Pancreas (tissue), 10 donors: ENCODE data around the gene DNASE1L3. TPM values are rescaled to one million over a fixed set of nuclear protein-coding genes. Genes with fewer than 3 reads are reported as not detected.

Source experiments
- ATAC-seq, 4 donors: fragments of 200-7000 bp; cut with Tn5 transposase; one replicate each; pipeline versions ENCODE4 v1.8.0 to v1.9.1; 2020; ENCODE audit warnings: mild to moderate bottlenecking in 4 of 4, moderate library complexity in 4 of 4
- DNase-seq, 6 donors: peaks; one replicate each; pipeline ENCODE4 v3.0.0-alpha.2; 2020
- FAIRE-seq: peaks from 2 replicates; lab custom pipeline; 2012; peaks lifted over from hg19 to GRCh38; lab: Jason Lieb, UNC
- H3K27ac ChIP-seq, 4 donors: fragments of 200-600 bp; sonication (generic); 1 replicate in 3 of 4; 2 replicates in 1 of 4; pipeline versions ENCODE4 v1.5.0 to v1.8.0; 2020
- H3K27me3 ChIP-seq, 4 donors: fragments of 200-600 bp; one replicate each; pipeline ENCODE4 v1.8.0; 2021
- H3K36me3 ChIP-seq, 3 donors: fragments of 200-600 bp; sonication (generic) in 1 of 3; one replicate each; pipeline versions ENCODE4 v1.5.0 to v1.8.0; 2020 to 2021
- H3K4me1 ChIP-seq, 3 donors: fragments of 200-600 bp; one replicate each; pipeline ENCODE4 v1.8.0; 2021
- H3K4me3 ChIP-seq, 4 donors: fragments of 200-600 bp; sonication (generic) in 2 of 4; one replicate each; pipeline versions ENCODE4 v1.5.0 to v1.8.0; 2020 to 2021
- H3K9me3 ChIP-seq, 4 donors: fragments of 200-600 bp; one replicate each; pipeline ENCODE4 v1.8.0; 2021
- CTCF ChIP-seq, 4 donors: fragments of 200-600 bp; sonication (generic) in 3 of 4; IDR thresholded peaks; one replicate each; pipeline versions ENCODE4 v1.5.0 to v1.8.0; 2021; ENCODE audit warnings: antibody characterized with exemption in 4 of 4
- WGBS, 2 donors: extraction: QIAGEN DNeasy Blood & Tissue Kit; methylation state at CpG; one replicate each; pipeline ENCODE4 v1.1.7; 2013; 5-methylcytosine and 5-hydroxymethylcytosine counted together
- intact Hi-C, 3 donors: fragments of 100-400 bp; cut with DNase I; formaldehyde crosslinking; loops; one replicate each; pipeline versions ENCODE4 v1.11.1 to v1.14.2; 2022
- polyA plus RNA-seq, 2 donors: library from polyadenylated mRNA; stranded (reverse); fragments of 200-250 nt; gene quantifications; one replicate each; pipeline ENCODE4 v1.2.3, GENCODE V29; 2013
- total RNA-seq, 6 donors: library from RNA; stranded (reverse); fragmentation: NEBNext Ultra II Directional in 4 of 6; extraction: Animal tissue kit (Norgen Biotek cat#: 25700) in 4 of 6; gene quantifications; one replicate each; pipeline versions ENCODE4 v1.2.1 to v1.2.4, GENCODE V29; 2021 to 2023
- donor health status: healthy with polysubstance abuse.
- donor health status: DM: no; HTN: no; CAD: no; lungs with moderate emphysema.
- donor health status: DM: no; HTN: no; CAD: no.
- donor health status: control.
- donor health status: control.
- donor health status: Bipolar disorder and iron deficiency.
- donor health status: DM: yes; HTN: yes; CAD: no.
- donor health status: DM: no; HTN: no; CAD: no.
- donor health status: DM: no; HTN: no; CAD: no.
- donor health status: DM: yes; HTN: yes; CAD: no.

Gene DNASE1L3
- total and polyA plus RNA-seq, 8 donors, result 0.20 to 0.49 (median 0.36) TPM; not detected in 2

DNA sequence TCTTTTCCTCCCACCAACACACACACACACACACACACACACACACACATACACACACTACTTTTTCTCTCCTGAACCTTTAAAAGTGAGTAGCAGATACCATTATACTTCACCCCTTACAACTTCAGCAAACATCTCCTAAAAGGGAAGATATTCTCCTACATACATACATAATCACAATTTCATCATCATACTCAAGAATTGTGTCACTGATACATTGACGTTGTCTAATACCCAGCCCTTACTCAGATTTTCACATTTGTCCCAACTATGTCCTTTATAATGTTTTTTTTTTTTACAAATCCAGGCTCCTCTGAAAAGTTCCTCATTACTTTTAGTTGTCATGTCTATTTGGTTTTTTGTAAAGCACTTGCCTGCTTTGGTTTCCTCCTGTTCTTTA lies 45.3 kb upstream of the DNASE1L3 start:
- TF ChIP-seq CTCF (IDR thresholded peaks at IDR 0.05), result no peak
- DNase-seq (no peak), FAIRE-seq (no peak), ATAC-seq (no peak)
- Histone ChIP-seq H3K4me1 (no peaks in the 10 kb centered on the region), H3K9me3 (no peaks in the 10 kb centered on the region), H3K4me3 (no peak overlapping the region), H3K36me3 (no peaks in the 10 kb centered on the region), H3K27me3 (no peaks in the 10 kb centered on the region), H3K27ac (no peak overlapping the region)
- WGBS, 2 donors, result 78 to 94% methylated on average over 1 of the region's 1 CpG
- intact Hi-C loops, result no loop called here

- no peak for FAIRE-seq
- intact Hi-C loops, result no loop called here
- Histone ChIP-seq H3K4me1 (no peaks in the 10 kb centered on the region), H3K27me3 (no peaks in the 10 kb centered on the region), H3K4me3 (no peak overlapping the region), H3K36me3 (no peaks in the 10 kb centered on the region), H3K27ac (no peak overlapping the region), H3K9me3 (no peaks in the 10 kb centered on the region)
- DNase-seq, result no peak
- no peak for ATAC-seq
- no peak for TF ChIP-seq CTCF (IDR thresholded peaks at IDR 0.05)
- 68% methylated on average over 4 of the region's 4 CpGs for WGBS, 2 donors
Observed at GRCh38 chr3:58254144-58254543, 43.4 kb upstream of the DNASE1L3 start.

GRCh38 chr3:58251631-58252035 lies 40.9 kb upstream of the DNASE1L3 start:
- Histone ChIP-seq H3K9me3 (no peaks in the 10 kb centered on the region), H3K36me3 (no peaks in the 10 kb centered on the region), H3K4me3 (no peak overlapping the region), H3K27ac (no peak overlapping the region), H3K27me3 (no peaks in the 10 kb centered on the region), H3K4me1 (no peaks in the 10 kb centered on the region)
- TF ChIP-seq CTCF (IDR thresholded peaks at IDR 0.05), result no peak
- 93 to 96% methylated on average over 3 of the region's 3 CpGs for WGBS, 2 donors
- FAIRE-seq, result no peak
- intact Hi-C loops, result no loop called here
- no peak for ATAC-seq
- no peak for DNase-seq

GRCh38 chr3:58250093-58250707 lies 39.4 kb upstream of the DNASE1L3 start:
- H3K4me1 ChIP-seq, result no peaks in the 10 kb centered on the region

More at GRCh38 chr3:58250093-58250707, 39.4 kb upstream of the DNASE1L3 start:
- H3K36me3 ChIP-seq, result no peaks in the 10 kb centered on the region
- H3K27me3 ChIP-seq, result no peaks in the 10 kb centered on the region
- no peaks in the 10 kb centered on the region for H3K9me3 ChIP-seq
- H3K27ac ChIP-seq, result no peak overlapping the region
- no peak overlapping the region for H3K4me3 ChIP-seq
- TF ChIP-seq CTCF (IDR thresholded peaks at IDR 0.05), result no peak
- WGBS, 2 donors, result 81 to 86% methylated on average over 8 of the region's 8 CpGs
- no peak for FAIRE-seq
- intact Hi-C loops, result no loop called here
- DNase-seq, result no peak
- ATAC-seq, result no peak
